OCI-LY1 (cell line): ENCODE results near the gene CLCN5.

Experiments used
- EZH2 ChIP-seq: fragments of 200-600 bp; sonication (generic), shearing (Covaris generic); IDR thresholded peaks from 2 replicates; pipeline ENCODE4 v1.8.0; 2017; ENCODE audit warnings: borderline replicate concordance, mixed run types, mild to moderate bottlenecking, antibody characterized with exemption, low read length, moderate library complexity, mixed read lengths
- TF ChIP-seq, protein P1 (sequence below): fragments of 200-600 bp; sonication (generic), shearing (Covaris generic); IDR thresholded peaks from 2 replicates; pipeline ENCODE4 v1.5.1; 2017; ENCODE audit warnings: mild to moderate bottlenecking, antibody characterized with exemption, low read length, moderate library complexity, mixed read lengths

DNA sequence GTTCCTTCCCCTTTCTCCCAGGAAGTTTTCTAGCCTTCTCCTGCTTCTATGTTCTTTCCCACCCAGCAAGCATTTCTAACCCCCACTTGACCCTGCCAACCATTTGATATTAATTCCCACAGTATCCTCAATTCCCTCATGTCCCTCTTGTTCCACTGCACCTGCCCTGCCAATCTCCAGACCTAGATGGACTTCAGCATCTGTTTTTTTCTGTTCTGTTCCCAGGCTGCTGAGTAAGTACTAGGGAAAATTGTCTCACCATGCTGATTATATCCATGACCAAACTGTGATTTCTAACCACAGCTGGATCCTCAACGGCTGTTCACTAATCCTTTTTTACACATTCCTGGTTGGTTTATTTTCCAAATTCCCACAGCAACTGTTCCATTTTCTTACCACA lies 37.7 kb downstream of the CLCN5 start:
- TF ChIP-seq, protein P1, sequence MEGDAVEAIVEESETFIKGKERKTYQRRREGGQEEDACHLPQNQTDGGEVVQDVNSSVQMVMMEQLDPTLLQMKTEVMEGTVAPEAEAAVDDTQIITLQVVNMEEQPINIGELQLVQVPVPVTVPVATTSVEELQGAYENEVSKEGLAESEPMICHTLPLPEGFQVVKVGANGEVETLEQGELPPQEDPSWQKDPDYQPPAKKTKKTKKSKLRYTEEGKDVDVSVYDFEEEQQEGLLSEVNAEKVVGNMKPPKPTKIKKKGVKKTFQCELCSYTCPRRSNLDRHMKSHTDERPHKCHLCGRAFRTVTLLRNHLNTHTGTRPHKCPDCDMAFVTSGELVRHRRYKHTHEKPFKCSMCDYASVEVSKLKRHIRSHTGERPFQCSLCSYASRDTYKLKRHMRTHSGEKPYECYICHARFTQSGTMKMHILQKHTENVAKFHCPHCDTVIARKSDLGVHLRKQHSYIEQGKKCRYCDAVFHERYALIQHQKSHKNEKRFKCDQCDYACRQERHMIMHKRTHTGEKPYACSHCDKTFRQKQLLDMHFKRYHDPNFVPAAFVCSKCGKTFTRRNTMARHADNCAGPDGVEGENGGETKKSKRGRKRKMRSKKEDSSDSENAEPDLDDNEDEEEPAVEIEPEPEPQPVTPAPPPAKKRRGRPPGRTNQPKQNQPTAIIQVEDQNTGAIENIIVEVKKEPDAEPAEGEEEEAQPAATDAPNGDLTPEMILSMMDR: no peak
- TF ChIP-seq EZH2: no peak
